Calu3 (cell line): ENCODE results near the gene RBM8A. TPM values are rescaled to one million over a fixed set of nuclear protein-coding genes. Genes with fewer than 3 reads are reported as not detected.
A peak's percentile ranks its signal among the peaks of the same experiment; 100 is the strongest.

ENCODE experiments used
- BruUV-seq: library from RNA; stranded (reverse); fragments of 400-500 nt; replicated peaks from 2 replicates; lab custom pipeline; 2021; lab: Mats Ljungman, UMichigan
- CTCF ChIA-PET: fragments of 300-600 bp; sonication (Branson Sonifier 250); formaldehyde crosslinking; loops from one replicate; lab custom pipeline; 2022; ENCODE audit warnings: antibody characterized with exemption; lab: Charles Lee
- DNase-seq: peaks from one replicate; pipeline ENCODE4 v3.0.0; 2022
- H3K27ac Mint-ChIP-seq: one replicate; pipeline ENCODE4 v1.8.0; 2022; ENCODE audit warnings: mixed read lengths; ENCODE audit not compliant: unreplicated experiment
- H3K27me3 Mint-ChIP-seq: one replicate; pipeline ENCODE4 v1.8.0; 2022; ENCODE audit warnings: mixed read lengths; ENCODE audit not compliant: unreplicated experiment
- H3K36me3 Mint-ChIP-seq: one replicate; pipeline ENCODE4 v1.8.0; 2022; ENCODE audit warnings: mild to moderate bottlenecking, moderate library complexity, mixed read lengths; ENCODE audit not compliant: insufficient read depth, unreplicated experiment
- H3K4me1 Mint-ChIP-seq: one replicate; pipeline ENCODE4 v1.8.0; 2022; ENCODE audit warnings: mild to moderate bottlenecking, low read depth, mixed read lengths; ENCODE audit not compliant: unreplicated experiment
- H3K4me3 Mint-ChIP-seq: one replicate; pipeline ENCODE4 v1.8.0; 2022; ENCODE audit warnings: mild to moderate bottlenecking, low read depth, moderate library complexity, mixed read lengths; ENCODE audit not compliant: unreplicated experiment
- H3K9me3 Mint-ChIP-seq: one replicate; pipeline ENCODE4 v1.8.0; 2022; ENCODE audit warnings: low read depth, mixed read lengths; ENCODE audit not compliant: unreplicated experiment
- intact Hi-C: fragments of 100-400 bp; cut with micrococcal nuclease; formaldehyde crosslinking; loops from one replicate; pipeline ENCODE4 v1.10.0; 2022; ENCODE audit not compliant: unreplicated experiment
- total RNA-seq: library from RNA; stranded (reverse); gene quantifications from 2 replicates; pipeline ENCODE4 v1.2.3, GENCODE V29; 2022
- TF ChIP-seq, protein P1 (sequence below): fragments of 200-600 bp; IDR thresholded peaks from one replicate; pipeline ENCODE4 v1.8.0; 2022; ENCODE audit warnings: antibody characterized with exemption; ENCODE audit not compliant: unreplicated experiment

Gene RBM8A
- total RNA-seq, 1 experiment from 2014 or later: 177 TPM

DNA sequence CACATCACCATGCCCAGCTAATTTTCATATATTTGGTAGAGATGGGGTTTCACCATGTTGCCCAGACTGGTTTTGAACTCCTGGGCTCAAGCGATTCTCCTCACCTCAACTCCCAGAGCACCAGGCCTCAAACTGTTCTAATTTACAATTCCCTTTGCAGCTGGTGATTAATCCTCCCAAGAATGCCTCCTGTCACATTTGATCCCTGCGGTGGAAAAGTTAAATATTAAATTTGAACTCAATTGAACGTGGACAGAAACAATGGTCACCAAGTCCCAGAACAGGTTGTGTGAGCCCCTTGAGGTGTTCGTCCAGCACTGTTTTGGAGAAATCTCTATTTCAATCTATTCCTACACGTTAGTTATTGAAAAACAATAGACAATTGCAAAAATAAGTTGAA is 39.7 kb downstream of the RBM8A start:
- Mint-ChIP-seq H3K27ac (peak overlapping the region; percentile 81), H3K9me3 (no peaks in the 10 kb centered on the region), H3K4me3 (peak overlapping the region; percentile 56), H3K4me1 (peaks cover 69% of the 10 kb centered on the region), H3K36me3 (peaks cover 17% of the 10 kb centered on the region), H3K27me3 (peaks cover 20% of the 10 kb centered on the region)
- CTCF ChIA-PET: interaction anchor here (0.6 to 2.0 kb wide), 5 partner anchors 9 to 107 kb away, joined by 4 to 16 read pairs (median 5); partner anchors contain the start of genes NUDT17 and PIAS3
- peak; percentile 67 for DNase-seq
- intact Hi-C loops: loop anchor here (2.0 kb wide), 1 partner anchor 29 kb away; the partner anchor contains the start of gene PIAS3
- TF ChIP-seq, protein P1, sequence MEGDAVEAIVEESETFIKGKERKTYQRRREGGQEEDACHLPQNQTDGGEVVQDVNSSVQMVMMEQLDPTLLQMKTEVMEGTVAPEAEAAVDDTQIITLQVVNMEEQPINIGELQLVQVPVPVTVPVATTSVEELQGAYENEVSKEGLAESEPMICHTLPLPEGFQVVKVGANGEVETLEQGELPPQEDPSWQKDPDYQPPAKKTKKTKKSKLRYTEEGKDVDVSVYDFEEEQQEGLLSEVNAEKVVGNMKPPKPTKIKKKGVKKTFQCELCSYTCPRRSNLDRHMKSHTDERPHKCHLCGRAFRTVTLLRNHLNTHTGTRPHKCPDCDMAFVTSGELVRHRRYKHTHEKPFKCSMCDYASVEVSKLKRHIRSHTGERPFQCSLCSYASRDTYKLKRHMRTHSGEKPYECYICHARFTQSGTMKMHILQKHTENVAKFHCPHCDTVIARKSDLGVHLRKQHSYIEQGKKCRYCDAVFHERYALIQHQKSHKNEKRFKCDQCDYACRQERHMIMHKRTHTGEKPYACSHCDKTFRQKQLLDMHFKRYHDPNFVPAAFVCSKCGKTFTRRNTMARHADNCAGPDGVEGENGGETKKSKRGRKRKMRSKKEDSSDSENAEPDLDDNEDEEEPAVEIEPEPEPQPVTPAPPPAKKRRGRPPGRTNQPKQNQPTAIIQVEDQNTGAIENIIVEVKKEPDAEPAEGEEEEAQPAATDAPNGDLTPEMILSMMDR: no peak
- no TSS peak for BruUV-seq

DNA sequence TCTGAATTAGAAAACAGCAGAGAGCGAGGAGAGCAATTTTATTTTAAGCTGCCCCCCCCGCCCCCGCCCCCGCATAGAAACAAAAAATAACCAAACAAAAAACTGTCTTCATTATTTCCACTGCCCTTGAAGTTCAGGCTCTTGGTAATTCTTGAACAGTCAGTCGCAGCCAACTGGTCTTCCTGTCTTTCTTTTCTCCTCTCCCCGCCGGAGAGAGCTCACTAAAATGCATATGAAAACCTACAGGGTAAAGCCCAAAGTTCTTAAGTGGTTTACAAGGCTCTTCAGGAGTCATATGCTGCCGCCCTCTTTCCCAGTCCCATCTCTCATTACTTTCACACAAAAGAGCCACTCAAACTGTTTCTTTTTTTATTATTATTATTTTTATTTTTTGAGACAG is 40.5 kb downstream of the RBM8A start:
- Mint-ChIP-seq H3K27me3 (peaks cover 20% of the 10 kb centered on the region), H3K36me3 (peaks cover 17% of the 10 kb centered on the region), H3K27ac (no peak overlapping the region), H3K4me3 (no peak overlapping the region), H3K9me3 (no peaks in the 10 kb centered on the region), H3K4me1 (peaks cover 60% of the 10 kb centered on the region)
- no peak for DNase-seq
- intact Hi-C loops: loop anchor here (2.0 kb wide), 1 partner anchor 28 kb away; the partner anchor contains the start of gene PIAS3
- TF ChIP-seq, protein P1: no peak
- no TSS peak for BruUV-seq
- CTCF ChIA-PET: interaction anchor here (0.6 to 2.0 kb wide), 6 partner anchors 8 to 130 kb away, joined by 4 to 16 read pairs (median 8); partner anchors contain the start of genes NUDT17 and PIAS3

DNA sequence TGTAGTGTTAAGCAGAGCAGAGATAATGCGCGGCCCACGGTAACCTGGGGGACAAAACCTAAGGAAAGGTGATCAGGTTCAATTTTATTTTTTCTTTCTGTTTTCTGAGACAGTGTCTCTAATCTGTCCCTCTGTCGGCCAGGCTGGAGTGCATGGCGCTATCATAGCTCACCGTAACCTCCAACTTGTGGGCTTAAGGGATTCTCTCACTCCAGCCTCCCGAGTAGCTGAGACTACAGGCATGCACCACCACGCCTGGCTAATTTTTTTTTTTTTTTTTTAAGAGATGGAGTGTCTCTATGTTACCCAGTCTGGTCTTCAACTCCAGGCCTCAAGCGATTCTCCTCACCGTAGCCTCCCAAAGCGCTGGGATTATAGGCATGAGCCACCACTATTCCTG is 40.9 kb downstream of the RBM8A start:
- TF ChIP-seq, protein P1: no peak
- peaks cover 58% of the 10 kb centered on the region for H3K4me1 Mint-ChIP-seq
- DNase-seq: no peak
- BruUV-seq: no TSS peak
- CTCF ChIA-PET: interaction anchor here (1.9 to 2.0 kb wide), 3 partner anchors 27 to 41 kb away, joined by 7 to 16 read pairs (median 8); partner anchors contain the start of genes NUDT17 and PIAS3
- H3K9me3 Mint-ChIP-seq: no peaks in the 10 kb centered on the region
- peak overlapping the region; percentile 43 for H3K4me3 Mint-ChIP-seq
- H3K36me3 Mint-ChIP-seq: peaks cover 17% of the 10 kb centered on the region
- no peak overlapping the region for H3K27ac Mint-ChIP-seq
- H3K27me3 Mint-ChIP-seq: peaks cover 20% of the 10 kb centered on the region
- intact Hi-C loops: loop anchor here (2.0 kb wide), 1 partner anchor 28 kb away; the partner anchor contains the start of gene PIAS3

DNA sequence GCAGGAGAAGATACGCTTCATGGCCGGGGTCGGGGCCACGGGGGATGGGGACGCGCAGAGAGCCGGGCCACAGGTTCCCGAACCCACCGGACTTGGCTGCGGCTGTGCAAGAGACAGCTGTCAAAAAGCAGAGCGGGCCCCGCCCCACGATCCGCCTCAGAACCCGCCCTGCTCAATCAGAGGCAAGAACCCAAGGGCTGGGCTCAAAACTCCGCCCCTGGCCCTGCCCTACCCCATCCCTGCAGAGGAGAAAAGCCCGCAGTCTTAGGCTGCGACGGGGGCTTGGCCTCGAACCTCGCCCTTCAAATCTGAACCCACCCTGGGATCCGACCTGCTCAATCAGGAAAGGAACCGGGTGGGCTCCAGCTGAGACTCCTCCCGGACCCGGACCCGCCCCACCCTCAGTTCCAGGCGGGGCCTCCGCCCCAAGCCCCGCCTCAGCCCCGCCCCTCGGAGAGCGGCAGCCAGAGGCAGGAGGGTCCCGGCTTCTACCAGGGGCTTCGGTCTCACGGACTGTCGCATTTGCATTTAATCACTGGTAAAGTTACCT is 41.5 kb downstream of the RBM8A start, which contains the start of gene ANKRD35:
TSS of gene ANKRD35 (minus strand) at position 129 of the 550 bp plus-strand sequence. CDS start at position 21, 108 bp downstream.
- intact Hi-C loops: loop anchor here (2.0 kb wide), 1 partner anchor 27 kb away; the partner anchor contains the start of gene PIAS3
- Mint-ChIP-seq H3K27ac (no peak within 1 kb of the TSS), H3K36me3 (peaks cover 17% of the 10 kb centered on the region), H3K4me3 (peak within 1 kb of the TSS; percentile 43), H3K27me3 (peaks cover 20% of the 10 kb centered on the region), H3K9me3 (no peaks in the 10 kb centered on the region), H3K4me1 (peaks cover 52% of the 10 kb centered on the region)
- DNase-seq: peak; percentile 87
- BruUV-seq: no TSS peak
- CTCF ChIA-PET: interaction anchor here (0.7 to 1.9 kb wide), 3 partner anchors 27 to 72 kb away, joined by 3 to 8 read pairs (median 3); partner anchors contain the start of genes NUDT17 and PIAS3
- TF ChIP-seq, protein P1: no peak
